ENCODE measurements around the gene GAREM2. TPM values are rescaled to one million over a fixed set of nuclear protein-coding genes. Genes with fewer than 3 reads are reported as not detected.

GAREM2 gene
- 1 to 10 TPM in 3 of 4 donors, under 1 TPM in 1; 0.49 to 2.8 (median 1.9) TPM for total RNA-seq

DNA sequence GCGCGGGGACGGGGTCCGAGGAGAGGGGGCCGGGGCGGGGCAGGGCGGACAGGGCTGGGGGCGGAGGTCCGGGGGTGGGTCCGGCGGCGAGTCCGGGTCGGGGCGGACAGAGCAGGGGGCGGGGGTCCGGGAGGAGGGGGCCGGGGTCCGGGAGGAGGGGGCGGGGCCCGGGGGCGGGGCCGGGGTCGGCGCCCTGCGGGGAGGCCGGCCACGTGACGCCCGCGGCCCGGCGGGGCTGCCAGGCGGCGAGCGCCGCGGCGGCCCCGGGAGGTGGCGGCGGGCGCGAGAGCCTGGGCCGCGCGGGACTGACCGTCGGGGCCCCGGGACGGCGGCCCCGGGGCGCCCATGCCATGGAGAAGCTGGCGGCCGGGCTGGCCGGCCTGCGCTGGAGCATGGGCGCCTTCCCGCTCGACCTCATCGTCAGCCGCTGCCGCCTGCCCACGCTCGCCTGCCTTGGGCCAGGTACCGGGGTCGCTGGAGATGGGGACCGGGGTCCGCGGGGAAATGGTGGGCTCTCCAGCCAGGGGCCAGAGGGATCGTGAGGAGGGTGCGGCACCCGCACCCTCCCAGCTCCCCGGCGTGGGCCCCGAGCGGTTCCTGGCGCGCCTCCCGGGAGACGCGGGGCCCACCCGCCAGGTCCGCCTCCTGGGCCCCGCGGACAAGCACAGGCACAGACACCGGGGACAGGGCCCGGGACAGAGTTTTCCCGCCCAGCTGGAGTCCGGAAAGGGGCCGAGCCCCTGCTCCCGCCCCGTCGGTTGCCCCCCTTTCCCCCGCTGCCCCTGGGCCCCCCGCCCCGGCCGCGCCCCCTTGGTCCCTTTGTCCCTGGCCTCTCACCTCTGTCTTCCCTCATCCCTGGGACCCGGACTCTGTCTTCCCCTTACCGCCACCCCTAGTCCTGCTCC is at the start of gene GAREM2:
GAREM2 (plus strand) TSS at position 218 of the 905 bp plus-strand sequence; CDS start at position 351, 133 bp downstream.
- peaks cover 11 to 16% of the 10 kb centered on the region in 2 donors for H3K4me1 ChIP-seq
- H3K27me3 ChIP-seq, result peaks cover 10% of the 10 kb centered on the region
- WGBS, 2 donors, result 1 to 2% methylated on average over 20 to 25 of the region's 102 CpGs
- intact Hi-C loops (cut with DNase I), result loop anchor here (10.0 kb wide), 1 partner anchor 152 kb away; no protein-coding TSS in a partner anchor
- no peak within 1 kb of the TSS for H3K27ac ChIP-seq
- no peaks in the 10 kb centered on the region for H3K36me3 ChIP-seq
- no peak for DNase-seq
- TF ChIP-seq, protein P1, sequence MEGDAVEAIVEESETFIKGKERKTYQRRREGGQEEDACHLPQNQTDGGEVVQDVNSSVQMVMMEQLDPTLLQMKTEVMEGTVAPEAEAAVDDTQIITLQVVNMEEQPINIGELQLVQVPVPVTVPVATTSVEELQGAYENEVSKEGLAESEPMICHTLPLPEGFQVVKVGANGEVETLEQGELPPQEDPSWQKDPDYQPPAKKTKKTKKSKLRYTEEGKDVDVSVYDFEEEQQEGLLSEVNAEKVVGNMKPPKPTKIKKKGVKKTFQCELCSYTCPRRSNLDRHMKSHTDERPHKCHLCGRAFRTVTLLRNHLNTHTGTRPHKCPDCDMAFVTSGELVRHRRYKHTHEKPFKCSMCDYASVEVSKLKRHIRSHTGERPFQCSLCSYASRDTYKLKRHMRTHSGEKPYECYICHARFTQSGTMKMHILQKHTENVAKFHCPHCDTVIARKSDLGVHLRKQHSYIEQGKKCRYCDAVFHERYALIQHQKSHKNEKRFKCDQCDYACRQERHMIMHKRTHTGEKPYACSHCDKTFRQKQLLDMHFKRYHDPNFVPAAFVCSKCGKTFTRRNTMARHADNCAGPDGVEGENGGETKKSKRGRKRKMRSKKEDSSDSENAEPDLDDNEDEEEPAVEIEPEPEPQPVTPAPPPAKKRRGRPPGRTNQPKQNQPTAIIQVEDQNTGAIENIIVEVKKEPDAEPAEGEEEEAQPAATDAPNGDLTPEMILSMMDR (IDR thresholded peaks at IDR 0.05), result no peak
- TF ChIP-seq POLR2A (IDR thresholded peaks at IDR 0.05), result no peak
- no peaks in the 10 kb centered on the region for H3K9me3 ChIP-seq
- peak within 1 kb of the TSS in 1 of 3 donors; percentile 38 for H3K4me3 ChIP-seq (replicated peaks in 1 of 3)

DNA sequence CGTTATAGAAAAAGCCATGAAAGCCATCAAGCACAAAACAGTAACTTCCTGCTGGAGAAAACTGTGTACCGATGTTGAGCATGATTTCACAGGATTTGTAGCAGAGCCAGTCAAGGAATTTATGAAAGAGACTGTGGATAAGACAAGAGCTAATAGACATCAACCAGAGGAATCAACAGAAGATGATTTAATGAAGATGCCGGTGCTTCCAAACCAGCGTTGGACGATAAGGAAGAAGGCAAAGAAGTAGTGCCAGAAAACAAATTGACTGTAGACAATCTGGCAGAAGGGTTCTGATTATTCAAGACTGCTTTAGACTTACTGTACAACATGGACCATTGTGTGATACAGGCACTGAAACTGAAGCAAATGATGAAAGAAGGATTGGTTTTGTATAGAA is 49.5 kb upstream of the GAREM2 start:
- intact Hi-C loops (cut with DNase I), result no loop called here
- Histone ChIP-seq H3K4me3 (replicated peaks in 1 of 3) (no peak overlapping the region), H3K36me3 (peaks cover 0 to 2% of the 10 kb centered on the region in 2 donors), H3K27ac (no peak overlapping the region), H3K27me3 (no peaks in the 10 kb centered on the region), H3K9me3 (no peaks in the 10 kb centered on the region), H3K4me1 (peaks cover 5 to 7% of the 10 kb centered on the region in 2 donors)
- DNase-seq, result no peak
- TF ChIP-seq POLR2A (IDR thresholded peaks at IDR 0.05), result no peak
- TF ChIP-seq, protein P1 (IDR thresholded peaks at IDR 0.05), result no peak
- WGBS, 2 donors, result 83 to 85% methylated on average over 5 of the region's 5 CpGs

DNA sequence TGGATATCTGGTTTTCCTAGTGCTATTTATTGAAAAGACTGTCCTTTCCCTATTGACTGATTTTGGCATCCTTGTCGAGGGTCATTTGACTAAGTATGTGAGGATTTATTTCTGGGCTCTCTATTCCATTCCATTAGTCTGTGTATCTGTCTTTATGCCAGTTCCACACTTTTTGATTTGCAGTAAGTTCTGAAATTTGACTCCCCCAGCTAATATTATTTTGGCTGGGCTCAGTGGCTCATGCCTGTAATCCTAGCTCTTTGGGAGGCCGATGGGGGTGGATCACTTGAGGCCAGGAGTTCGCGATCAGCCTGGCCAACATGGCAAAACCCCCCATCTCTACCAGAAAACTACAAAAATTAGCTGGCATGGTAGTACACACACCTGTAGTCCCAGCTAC is 46.8 kb upstream of the GAREM2 start:
- intact Hi-C loops (cut with DNase I), result no loop called here
- TF ChIP-seq POLR2A (IDR thresholded peaks at IDR 0.05), result no peak
- TF ChIP-seq, protein P1 (IDR thresholded peaks at IDR 0.05), result no peak
- Histone ChIP-seq H3K4me1 (peaks cover 5 to 7% of the 10 kb centered on the region in 2 donors), H3K9me3 (no peaks in the 10 kb centered on the region), H3K27me3 (no peaks in the 10 kb centered on the region), H3K4me3 (replicated peaks in 1 of 3) (no peak overlapping the region), H3K36me3 (peaks cover 0 to 4% of the 10 kb centered on the region in 2 donors), H3K27ac (no peak overlapping the region)
- no peak for DNase-seq
- 75 to 82% methylated on average over 4 of the region's 4 CpGs for WGBS, 2 donors

DNA sequence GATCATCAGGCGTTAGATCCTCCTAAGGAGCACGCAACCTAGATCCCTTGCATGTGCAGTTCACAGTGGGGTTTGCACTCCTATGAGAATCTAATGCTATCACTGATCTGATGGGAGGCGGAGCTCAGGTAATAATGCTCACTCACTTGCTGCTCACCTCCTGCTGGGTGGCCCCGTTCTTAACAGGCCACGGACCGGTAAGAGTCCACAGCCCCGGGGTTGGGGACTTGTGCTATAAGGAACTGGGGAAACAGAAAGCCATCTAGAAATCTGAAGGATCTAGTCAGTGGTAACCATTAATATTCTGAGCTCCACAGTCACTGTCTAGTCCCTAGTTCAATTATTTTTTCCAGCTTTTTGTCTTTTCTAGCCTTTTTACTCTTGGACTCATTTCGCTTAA is 44.7 kb upstream of the GAREM2 start:
- H3K36me3 ChIP-seq, result peaks cover 0 to 4% of the 10 kb centered on the region in 2 donors
- H3K27ac ChIP-seq, result no peak overlapping the region
- DNase-seq, result no peak
- TF ChIP-seq, protein P1 (IDR thresholded peaks at IDR 0.05), result no peak
- no peak for TF ChIP-seq POLR2A (IDR thresholded peaks at IDR 0.05)
- WGBS, 2 donors, result 95 to 96% methylated on average over 8 of the region's 8 CpGs
- no peaks in the 10 kb centered on the region for H3K9me3 ChIP-seq
- intact Hi-C loops (cut with DNase I), result no loop called here
- H3K4me1 ChIP-seq, result peaks cover 5 to 7% of the 10 kb centered on the region in 2 donors
- H3K4me3 ChIP-seq (replicated peaks in 1 of 3), result no peak overlapping the region
- H3K27me3 ChIP-seq, result no peaks in the 10 kb centered on the region

DNA sequence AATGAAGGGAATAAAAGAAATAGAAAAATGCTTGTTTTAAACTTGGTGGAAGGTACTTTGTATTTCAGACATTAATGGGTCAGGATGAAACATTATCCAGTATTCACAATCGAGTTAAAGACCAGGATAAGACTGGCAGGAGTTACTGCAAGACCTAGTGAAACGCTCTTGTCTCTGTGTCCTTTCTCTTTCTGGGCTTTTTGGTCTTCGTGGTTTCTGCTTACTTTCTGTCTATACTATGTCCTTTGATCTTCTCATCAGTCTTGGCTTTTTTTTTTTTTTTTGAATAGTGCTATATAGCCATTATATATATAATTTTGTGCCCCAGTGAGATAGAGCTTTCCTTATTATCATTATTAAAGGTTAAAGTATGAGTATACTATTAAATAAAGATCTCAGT is 42.1 kb upstream of the GAREM2 start:
- H3K27ac ChIP-seq, result no peak overlapping the region
- no peaks in the 10 kb centered on the region for H3K27me3 ChIP-seq
- H3K9me3 ChIP-seq, result no peaks in the 10 kb centered on the region
- DNase-seq, result no peak
- no peak for TF ChIP-seq POLR2A (IDR thresholded peaks at IDR 0.05)
- TF ChIP-seq, protein P1 (IDR thresholded peaks at IDR 0.05), result no peak
- peaks cover 7% of the 10 kb centered on the region in 2 donors for H3K4me1 ChIP-seq
- H3K36me3 ChIP-seq, result peaks cover 0 to 8% of the 10 kb centered on the region in 2 donors
- intact Hi-C loops (cut with DNase I), result no loop called here
- no peak overlapping the region for H3K4me3 ChIP-seq (replicated peaks in 1 of 3)
- WGBS, 2 donors, result 93 to 94% methylated on average over 3 of the region's 3 CpGs

Data from thyroid gland (tissue), 4 donors.